ENCODE measurements around the gene SPACA1.

GRCh38 chr6:88013554-88013953, 34.1 kb upstream of the SPACA1 start:
- TF ChIP-seq SUZ12 (IDR thresholded peaks at IDR 0.05): no peak
- no peak for TF ChIP-seq TARDBP (IDR thresholded peaks at IDR 0.05)
- no peak for TF ChIP-seq ZNF384 (IDR thresholded peaks at IDR 0.05)
- no peak for TF ChIP-seq SP1 (IDR thresholded peaks at IDR 0.05)
- TF ChIP-seq FOXA1 (IDR thresholded peaks at IDR 0.05): no peak
- TF ChIP-seq ELF4 (IDR thresholded peaks at IDR 0.05): no peak
- no peak for TF ChIP-seq ARNT (IDR thresholded peaks at IDR 0.05)

Data from HEK293T (cell line).